ENCODE results near the gene ZFYVE21.

The ZFYVE21 gene

GRCh38 chr14:103696070-103696402, 19.6 kb upstream of the ZFYVE21 start:
- no peaks in the 10 kb centered on the region for H3K9me3 ChIP-seq (ENCODE audit: low read length)
- H2AFZ ChIP-seq (ENCODE audit: low read depth, low read length) = no peak overlapping the region
- no peaks in the 10 kb centered on the region for H3K4me1 ChIP-seq (ENCODE audit: insufficient read depth, low read length)
- no peaks in the 10 kb centered on the region for H3K27me3 ChIP-seq (ENCODE audit: insufficient read depth, low read length)
- peaks cover 84% of the 10 kb centered on the region for H3K36me3 ChIP-seq (ENCODE audit: insufficient read depth, low read length)
- H3K4me3 ChIP-seq (ENCODE audit: low read length) = no peak overlapping the region

- H3K36me3 ChIP-seq (ENCODE audit: insufficient read depth, low read length) = peaks cover 87% of the 10 kb centered on the region
- H3K4me1 ChIP-seq (ENCODE audit: insufficient read depth, low read length) = no peaks in the 10 kb centered on the region
- no peaks in the 10 kb centered on the region for H3K9me3 ChIP-seq (ENCODE audit: low read length)
- H2AFZ ChIP-seq (ENCODE audit: low read depth, low read length) = no peak overlapping the region
- H3K4me3 ChIP-seq (ENCODE audit: low read length) = no peak overlapping the region
- H3K27me3 ChIP-seq (ENCODE audit: insufficient read depth, low read length) = no peaks in the 10 kb centered on the region
Measured at GRCh38 chr14:103696466-103697071, 19.0 kb upstream of the ZFYVE21 start.

GRCh38 chr14:103697206-103697602, 18.4 kb upstream of the ZFYVE21 start:
- Histone ChIP-seq H3K36me3 (ENCODE audit: insufficient read depth, low read length) (peaks cover 87% of the 10 kb centered on the region), H3K27me3 (ENCODE audit: insufficient read depth, low read length) (no peaks in the 10 kb centered on the region), H3K9me3 (ENCODE audit: low read length) (no peaks in the 10 kb centered on the region), H3K4me1 (ENCODE audit: insufficient read depth, low read length) (no peaks in the 10 kb centered on the region), H3K4me3 (ENCODE audit: low read length) (no peak overlapping the region), H2AFZ (ENCODE audit: low read depth, low read length) (no peak overlapping the region)

GRCh38 chr14:103697603-103698379, 17.8 kb upstream of the ZFYVE21 start:
- Histone ChIP-seq H2AFZ (ENCODE audit: low read depth, low read length) (no peak overlapping the region), H3K27me3 (ENCODE audit: insufficient read depth, low read length) (no peaks in the 10 kb centered on the region), H3K36me3 (ENCODE audit: insufficient read depth, low read length) (peaks cover 88% of the 10 kb centered on the region), H3K9me3 (ENCODE audit: low read length) (no peaks in the 10 kb centered on the region), H3K4me3 (ENCODE audit: low read length) (no peak overlapping the region), H3K4me1 (ENCODE audit: insufficient read depth, low read length) (peaks cover under 1% of the 10 kb centered on the region)

GRCh38 chr14:103698380-103699260, 17.0 kb upstream of the ZFYVE21 start:
- no peaks in the 10 kb centered on the region for H3K27me3 ChIP-seq (ENCODE audit: insufficient read depth, low read length)
- H3K36me3 ChIP-seq (ENCODE audit: insufficient read depth, low read length) = peaks cover 88% of the 10 kb centered on the region
- H3K4me1 ChIP-seq (ENCODE audit: insufficient read depth, low read length) = peaks cover 9% of the 10 kb centered on the region
- H2AFZ ChIP-seq (ENCODE audit: low read depth, low read length) = no peak overlapping the region
- H3K9me3 ChIP-seq (ENCODE audit: low read length) = no peaks in the 10 kb centered on the region
- H3K4me3 ChIP-seq (ENCODE audit: low read length) = no peak overlapping the region

GRCh38 chr14:103699261-103699661, 16.3 kb upstream of the ZFYVE21 start:
- Histone ChIP-seq H3K4me1 (ENCODE audit: insufficient read depth, low read length) (peaks cover 14% of the 10 kb centered on the region), H3K27me3 (ENCODE audit: insufficient read depth, low read length) (no peaks in the 10 kb centered on the region), H3K4me3 (ENCODE audit: low read length) (no peak overlapping the region), H3K9me3 (ENCODE audit: low read length) (no peaks in the 10 kb centered on the region), H3K36me3 (ENCODE audit: insufficient read depth, low read length) (peaks cover 82% of the 10 kb centered on the region), H2AFZ (ENCODE audit: low read depth, low read length) (no peak overlapping the region)

GRCh38 chr14:103699901-103700752, 15.5 kb upstream of the ZFYVE21 start:
- no peaks in the 10 kb centered on the region for H3K27me3 ChIP-seq (ENCODE audit: insufficient read depth, low read length)
- peaks cover 14% of the 10 kb centered on the region for H3K4me1 ChIP-seq (ENCODE audit: insufficient read depth, low read length)
- no peak overlapping the region for H3K4me3 ChIP-seq (ENCODE audit: low read length)
- no peaks in the 10 kb centered on the region for H3K9me3 ChIP-seq (ENCODE audit: low read length)
- H2AFZ ChIP-seq (ENCODE audit: low read depth, low read length) = no peak overlapping the region
- H3K36me3 ChIP-seq (ENCODE audit: insufficient read depth, low read length) = peaks cover 81% of the 10 kb centered on the region

- Histone ChIP-seq H3K36me3 (ENCODE audit: insufficient read depth, low read length) (peaks cover 83% of the 10 kb centered on the region), H3K9me3 (ENCODE audit: low read length) (no peaks in the 10 kb centered on the region), H3K4me3 (ENCODE audit: low read length) (no peak overlapping the region), H3K27me3 (ENCODE audit: insufficient read depth, low read length) (no peaks in the 10 kb centered on the region), H2AFZ (ENCODE audit: low read depth, low read length) (no peak overlapping the region), H3K4me1 (ENCODE audit: insufficient read depth, low read length) (peaks cover 14% of the 10 kb centered on the region)
Measured at GRCh38 chr14:103700753-103701490, 14.7 kb upstream of the ZFYVE21 start.

GRCh38 chr14:103702095-103702494, 13.5 kb upstream of the ZFYVE21 start:
- H3K36me3 ChIP-seq (ENCODE audit: insufficient read depth, low read length) = peaks cover 79% of the 10 kb centered on the region
- no peaks in the 10 kb centered on the region for H3K9me3 ChIP-seq (ENCODE audit: low read length)
- H3K4me3 ChIP-seq (ENCODE audit: low read length) = no peak overlapping the region
- peaks cover 14% of the 10 kb centered on the region for H3K4me1 ChIP-seq (ENCODE audit: insufficient read depth, low read length)
- no peaks in the 10 kb centered on the region for H3K27me3 ChIP-seq (ENCODE audit: insufficient read depth, low read length)
- H2AFZ ChIP-seq (ENCODE audit: low read depth, low read length) = no peak overlapping the region

GRCh38 chr14:103702497-103703432, 12.8 kb upstream of the ZFYVE21 start:
- Histone ChIP-seq H3K4me1 (ENCODE audit: insufficient read depth, low read length) (peaks cover 14% of the 10 kb centered on the region), H2AFZ (ENCODE audit: low read depth, low read length) (no peak overlapping the region), H3K36me3 (ENCODE audit: insufficient read depth, low read length) (peaks cover 78% of the 10 kb centered on the region), H3K4me3 (ENCODE audit: low read length) (no peak overlapping the region), H3K27me3 (ENCODE audit: insufficient read depth, low read length) (no peaks in the 10 kb centered on the region), H3K9me3 (ENCODE audit: low read length) (no peaks in the 10 kb centered on the region)

Data from neuron (in vitro differentiated cells).